Suppressor macrophage (primary cell): Measurements from ENCODE around the gene FAM216B.

Source experiments
- DNase-seq, 4 experiments: peaks; one replicate each; pipeline ENCODE4 v3.0.0-alpha.2; 2020 to 2022

The FAM216B gene

GRCh38 chr13:42836930-42837690 is 55.7 kb downstream of the FAM216B start:
- peak in 1 of 4 experiments; percentile 7 for DNase-seq
